ENCODE results near the gene PPFIA1. TPM values are rescaled to one million over a fixed set of nuclear protein-coding genes. Genes with fewer than 3 reads are reported as not detected.

Gene PPFIA1
- total RNA-seq, 4 donors from 2014 or later, result 50.9 to 57.9 (median 54.6) TPM

GRCh38 chr11:70415191-70415590 lies 144.7 kb downstream of the PPFIA1 start:
- TF ChIP-seq CTCF (IDR thresholded peaks at IDR 0.05) (no peak), POLR2A (IDR thresholded peaks at IDR 0.05) (no peak)
- intact Hi-C loops (cut with DNase I), result no loop called here
- Histone ChIP-seq H3K4me3 (replicated peaks in 1 of 3) (no peak overlapping the region), H3K4me1 (no peaks in the 10 kb centered on the region), H3K27ac (no peak overlapping the region), H3K9me3 (no peaks in the 10 kb centered on the region), H3K36me3 (peaks cover 79 to 87% of the 10 kb centered on the region in 2 donors), H3K27me3 (no peaks in the 10 kb centered on the region)
- DNase-seq, result no peak
- WGBS, 2 donors, result 79 to 85% methylated on average over 9 of the region's 10 CpGs

GRCh38 chr11:70415642-70416395 lies 145.3 kb downstream of the PPFIA1 start:
- intact Hi-C loops (cut with DNase I), result no loop called here
- Histone ChIP-seq H3K27me3 (no peaks in the 10 kb centered on the region), H3K9me3 (no peaks in the 10 kb centered on the region), H3K36me3 (peaks cover 78 to 86% of the 10 kb centered on the region in 2 donors), H3K4me3 (replicated peaks in 1 of 3) (no peak overlapping the region), H3K27ac (no peak overlapping the region), H3K4me1 (no peaks in the 10 kb centered on the region)
- WGBS, 2 donors, result 92 to 93% methylated on average over 25 of the region's 25 CpGs
- TF ChIP-seq CTCF (IDR thresholded peaks at IDR 0.05) (no peak), POLR2A (IDR thresholded peaks at IDR 0.05) (no peak)
- DNase-seq, result no peak

GRCh38 chr11:70416881-70417280 lies 146.4 kb downstream of the PPFIA1 start:
- 95 to 98% methylated on average over 20 of the region's 20 CpGs for WGBS, 2 donors

GRCh38 chr11:70418130-70418529 lies 147.6 kb downstream of the PPFIA1 start:
- 89 to 96% methylated on average over 11 to 12 of the region's 12 CpGs for WGBS, 2 donors
- TF ChIP-seq CTCF (IDR thresholded peaks at IDR 0.05) (no peak), POLR2A (IDR thresholded peaks at IDR 0.05) (no peak)
- DNase-seq, result no peak
- Histone ChIP-seq H3K27ac (no peak overlapping the region), H3K4me1 (no peaks in the 10 kb centered on the region), H3K9me3 (no peaks in the 10 kb centered on the region), H3K27me3 (no peaks in the 10 kb centered on the region), H3K36me3 (peaks cover 76 to 84% of the 10 kb centered on the region in 2 donors), H3K4me3 (replicated peaks in 1 of 3) (no peak overlapping the region)
- intact Hi-C loops (cut with DNase I), result no loop called here

More at GRCh38 chr11:70416881-70417280, 146.4 kb downstream of the PPFIA1 start:
- peaks cover 76 to 86% of the 10 kb centered on the region in 2 donors for H3K36me3 ChIP-seq
- no peak overlapping the region for H3K4me3 ChIP-seq (replicated peaks in 1 of 3)
- intact Hi-C loops (cut with DNase I), result no loop called here
- no peak overlapping the region for H3K27ac ChIP-seq
- H3K9me3 ChIP-seq, result no peaks in the 10 kb centered on the region
- H3K4me1 ChIP-seq, result no peaks in the 10 kb centered on the region
- no peak for TF ChIP-seq POLR2A (IDR thresholded peaks at IDR 0.05)
- H3K27me3 ChIP-seq, result no peaks in the 10 kb centered on the region
- no peak for DNase-seq

GRCh38 chr11:70419307-70420007 lies 149.0 kb downstream of the PPFIA1 start:
- no peak for DNase-seq
- Histone ChIP-seq H3K4me1 (no peaks in the 10 kb centered on the region), H3K27me3 (no peaks in the 10 kb centered on the region), H3K4me3 (replicated peaks in 1 of 3) (no peak overlapping the region), H3K27ac (no peak overlapping the region), H3K36me3 (peaks cover 77 to 79% of the 10 kb centered on the region in 2 donors), H3K9me3 (no peaks in the 10 kb centered on the region)
- no peak for TF ChIP-seq CTCF (IDR thresholded peaks at IDR 0.05)
- TF ChIP-seq POLR2A (IDR thresholded peaks at IDR 0.05), result no peak
- intact Hi-C loops (cut with DNase I), result no loop called here
- 90 to 95% methylated on average over 17 of the region's 17 CpGs for WGBS, 2 donors
